Measurements from ENCODE around the gene HOXD12.

Gene HOXD12

GRCh38 chr2:176080540-176081375 lies 18.8 kb upstream of the HOXD12 start:
- no peak for DNase-seq (ENCODE audit: low spot score)

GRCh38 chr2:176081376-176081836 lies 18.2 kb upstream of the HOXD12 start:
- DNase-seq (ENCODE audit: low spot score), result no peak

GRCh38 chr2:176081837-176082524 lies 17.6 kb upstream of the HOXD12 start:
- no peak for DNase-seq (ENCODE audit: low spot score)

GRCh38 chr2:176082525-176082823 lies 17.1 kb upstream of the HOXD12 start:
- no peak for DNase-seq (ENCODE audit: low spot score)

GRCh38 chr2:176082824-176083751 lies 16.5 kb upstream of the HOXD12 start:
- no peak for DNase-seq (ENCODE audit: low spot score)

- DNase-seq (ENCODE audit: low spot score), result no peak
Observed at GRCh38 chr2:176083796-176084261, 15.8 kb upstream of the HOXD12 start, which contains the start of gene EVX2. Gene EVX2, minus strand, starts transcription at chr2:176083962. Its CDS starts 186 bp downstream, at chr2:176083776.

- no peak for DNase-seq (ENCODE audit: low spot score)
Observed at GRCh38 chr2:176084611-176085119, 14.9 kb upstream of the HOXD12 start.

GRCh38 chr2:176085120-176085788 lies 14.3 kb upstream of the HOXD12 start:
- no peak for DNase-seq (ENCODE audit: low spot score)

GRCh38 chr2:176085861-176086771 lies 13.5 kb upstream of the HOXD12 start:
- no peak for DNase-seq (ENCODE audit: low spot score)

- no peak for DNase-seq (ENCODE audit: low spot score)
Observed at GRCh38 chr2:176087330-176088047, 12.1 kb upstream of the HOXD12 start.

GRCh38 chr2:176088048-176088936 lies 11.3 kb upstream of the HOXD12 start:
- DNase-seq (ENCODE audit: low spot score), result peak; percentile 61

GRCh38 chr2:176088937-176089842 lies 10.4 kb upstream of the HOXD12 start:
- DNase-seq (ENCODE audit: low spot score), result no peak

- no peak for DNase-seq (ENCODE audit: low spot score)
Observed at GRCh38 chr2:176089843-176090395, 9.7 kb upstream of the HOXD12 start.

- no peak for DNase-seq (ENCODE audit: low spot score)
Observed at GRCh38 chr2:176090862-176091261, 8.7 kb upstream of the HOXD12 start.

- no peak for DNase-seq (ENCODE audit: low spot score)
Observed at GRCh38 chr2:176091329-176092258, 8.0 kb upstream of the HOXD12 start.

All from LoVo (cell line).